GM18868 (cell line): ENCODE results near the gene GRID1.
A peak's percentile ranks its signal among the peaks of the same experiment; 100 is the strongest.

Experiments used
- ATAC-seq: cut with Tn5 transposase; IDR thresholded peaks from one replicate; pipeline ENCODE4 v1.9.1; 2021; ENCODE audit warnings: mild to moderate bottlenecking, moderate library complexity; ENCODE audit not compliant: unreplicated experiment

GRID1 gene

GRCh38 chr10:85920311-85920710 is 446.3 kb downstream of the GRID1 start:
- no peak for ATAC-seq

- ATAC-seq, result no peak
Measured at GRCh38 chr10:85919491-85920021, 447.0 kb downstream of the GRID1 start.

GRCh38 chr10:85918371-85918770 is 448.2 kb downstream of the GRID1 start:
- no peak for ATAC-seq

GRCh38 chr10:85917601-85918000 is 449.0 kb downstream of the GRID1 start:
- no peak for ATAC-seq

DNA sequence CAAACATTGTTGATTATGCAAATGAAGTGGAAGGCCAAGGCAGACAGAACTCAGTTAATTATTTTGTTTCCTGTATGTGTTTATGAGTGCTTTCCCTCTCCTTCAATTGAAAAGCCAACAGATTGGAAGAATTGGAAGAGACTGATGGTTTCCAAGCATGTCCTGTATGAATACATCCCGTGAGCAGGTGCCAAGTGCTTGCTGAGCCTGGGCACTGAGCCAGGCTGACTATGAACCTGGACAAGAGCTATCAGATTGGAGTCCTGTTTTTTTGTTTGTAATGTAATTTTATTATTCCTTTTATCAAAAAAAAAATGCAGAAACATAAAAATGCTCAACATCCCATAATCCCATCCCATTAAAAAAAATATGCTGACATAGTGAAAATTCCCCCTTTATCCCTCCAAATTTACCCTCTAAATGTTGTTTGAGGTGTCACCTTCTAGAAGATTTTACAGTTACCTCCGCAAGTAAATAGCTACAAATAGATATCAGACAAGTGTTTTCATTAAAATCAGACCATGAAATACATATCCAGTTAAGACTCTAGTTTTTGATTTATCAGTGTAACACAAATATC is 449.5 kb downstream of the GRID1 start:
- ATAC-seq, result no peak

GRCh38 chr10:85916286-85916685 is 450.3 kb downstream of the GRID1 start:
- ATAC-seq, result no peak

DNA sequence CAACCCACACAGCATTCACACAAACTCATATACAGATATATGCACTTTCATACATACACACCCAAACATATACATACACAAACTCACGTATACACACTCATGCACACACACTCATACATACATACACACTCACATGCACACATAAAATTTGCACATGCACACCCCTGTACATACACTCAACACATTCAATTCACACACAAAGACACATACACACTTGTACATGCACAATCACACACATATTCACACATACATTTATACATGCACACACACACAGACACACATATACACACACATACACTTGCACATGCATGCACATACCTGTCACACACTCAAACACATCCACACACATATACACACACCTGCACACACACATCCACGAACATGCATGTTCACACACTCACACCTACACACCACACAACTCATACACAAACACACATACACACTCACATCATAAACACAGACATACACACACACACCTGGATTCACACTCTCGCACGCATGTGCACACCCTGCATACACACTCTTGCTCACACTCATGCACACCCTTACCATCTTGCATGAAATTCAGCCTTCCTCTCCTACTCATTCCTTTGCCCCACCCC is 451.2 kb downstream of the GRID1 start:
- no peak for ATAC-seq

DNA sequence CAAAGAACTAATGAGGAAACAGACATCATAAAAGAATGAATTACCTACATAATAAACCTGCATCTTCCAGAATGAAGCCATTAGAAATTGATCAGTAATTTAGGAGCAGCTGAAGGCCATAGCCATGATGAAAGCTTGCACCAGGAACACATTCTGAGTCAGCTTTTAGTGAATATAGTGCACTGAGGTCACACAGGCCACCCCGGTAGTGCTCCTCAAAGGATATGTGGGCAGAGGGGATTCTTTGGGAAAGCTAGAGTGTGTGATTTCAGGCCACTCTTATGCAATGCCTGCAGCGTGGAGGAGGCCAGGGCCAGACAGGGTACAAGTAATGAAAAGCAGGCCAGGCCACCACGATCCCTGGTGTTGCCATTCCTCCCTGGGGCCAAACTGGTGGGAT is 451.9 kb downstream of the GRID1 start:
- ATAC-seq, result no peak

- ATAC-seq, result no peak
Measured at GRCh38 chr10:85908462-85908861, 458.1 kb downstream of the GRID1 start.

GRCh38 chr10:85902051-85902450 is 464.5 kb downstream of the GRID1 start:
- no peak for ATAC-seq

DNA sequence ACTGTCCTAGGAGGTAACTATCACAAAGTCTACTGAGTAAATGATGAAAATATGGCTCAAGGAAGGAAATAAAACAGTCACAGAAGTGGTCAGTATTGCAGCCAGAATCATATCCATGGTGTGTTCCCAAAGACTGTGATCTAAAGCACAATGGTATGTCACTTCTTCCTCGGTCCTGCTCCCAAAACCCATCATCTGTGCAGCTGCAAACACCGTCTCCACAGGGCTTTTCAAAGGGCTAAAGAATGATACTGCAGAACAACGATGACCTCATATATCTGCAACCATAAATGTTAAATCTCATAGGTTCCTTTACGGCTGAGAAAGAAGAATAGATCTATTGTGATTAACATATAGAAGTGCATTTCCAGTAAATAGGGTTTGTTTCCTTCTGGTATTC is 465.0 kb downstream of the GRID1 start:
- no peak for ATAC-seq

- ATAC-seq, result no peak
Measured at GRCh38 chr10:85900487-85900886, 466.1 kb downstream of the GRID1 start.

GRCh38 chr10:85900061-85900460 is 466.5 kb downstream of the GRID1 start:
- no peak for ATAC-seq

- no peak for ATAC-seq
Measured at GRCh38 chr10:85891472-85891871, 475.1 kb downstream of the GRID1 start.

DNA sequence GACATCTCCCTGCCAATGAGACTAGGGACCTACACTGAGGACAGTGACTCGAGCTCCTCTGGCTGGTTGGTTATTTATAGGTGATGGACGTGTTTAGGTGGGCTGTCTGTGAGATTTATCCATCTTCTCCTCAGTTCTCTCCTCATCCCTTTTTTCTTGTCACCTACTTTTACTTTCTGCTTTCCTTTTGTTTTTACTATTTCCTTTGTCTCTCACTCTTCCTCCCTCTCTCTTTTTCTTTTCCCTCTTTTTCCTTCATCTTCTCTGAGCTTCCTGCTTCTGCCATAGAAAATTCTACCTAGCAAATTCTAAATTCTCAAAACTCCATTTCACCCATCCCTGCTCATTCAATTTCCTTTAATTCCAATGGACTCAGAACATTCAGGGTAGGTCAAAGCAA is 478.0 kb downstream of the GRID1 start:
- ATAC-seq, result no peak

DNA sequence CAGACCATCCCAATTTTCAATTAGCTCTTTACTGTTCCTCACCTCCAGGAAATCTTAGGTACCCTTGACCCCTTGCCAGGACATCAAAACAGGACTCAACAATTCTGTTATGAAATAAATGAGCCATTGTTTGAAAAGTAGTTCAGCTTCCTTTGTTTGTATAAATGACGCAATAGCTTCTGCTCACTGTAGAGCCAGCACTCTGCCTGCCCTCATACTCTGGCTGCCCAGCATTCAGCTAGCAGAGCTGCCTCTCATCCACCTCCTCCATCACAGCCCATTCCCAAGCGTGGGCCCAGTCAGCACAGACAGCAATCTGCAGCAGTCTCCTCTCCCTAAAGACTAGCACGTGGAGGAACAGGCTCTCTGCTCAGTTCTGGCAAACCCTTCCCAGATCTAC is 478.6 kb downstream of the GRID1 start:
- ATAC-seq, result no peak

- peak; percentile 86 for ATAC-seq
Measured at GRCh38 chr10:85874208-85874607, 492.4 kb downstream of the GRID1 start.

GRCh38 chr10:85873063-85873462 is 493.5 kb downstream of the GRID1 start:
- ATAC-seq, result no peak

GRCh38 chr10:85868627-85869499 is 497.7 kb downstream of the GRID1 start:
- no peak for ATAC-seq

- ATAC-seq, result peak; percentile 73
Measured at GRCh38 chr10:85864868-85865526, 501.6 kb downstream of the GRID1 start.

- ATAC-seq, result no peak
Measured at GRCh38 chr10:85864173-85864549, 502.4 kb downstream of the GRID1 start.
